Epithelial cell of esophagus (primary cell): ENCODE results near the gene MALT1.

Experiments used
- DNase-seq: peaks from one replicate; pipeline ENCODE4 v3.0.0; 2010; ENCODE audit warnings: low read depth
- H3K4me3 ChIP-seq: 2 replicates; pipeline ENCODE4 v1.5.1; 2011; ENCODE audit warnings: mild to moderate bottlenecking, low read length, control low read depth
- CTCF ChIP-seq: IDR thresholded peaks from 2 replicates; pipeline ENCODE4 v1.5.1; 2011; ENCODE audit warnings: low read depth, mild to moderate bottlenecking, low read length, control low read depth, inconsistent platforms; ENCODE audit not compliant: insufficient read depth; ENCODE audit errors: missing control alignments

MALT1 gene

GRCh38 chr18:58787536-58788149, 116.4 kb downstream of the MALT1 start:
- DNase-seq: no peak
- H3K4me3 ChIP-seq: no peak overlapping the region
- no peak for TF ChIP-seq CTCF

GRCh38 chr18:58788470-58788869, 117.2 kb downstream of the MALT1 start:
- DNase-seq: peak; percentile 63
- H3K4me3 ChIP-seq: no peak overlapping the region
- no peak for TF ChIP-seq CTCF

- peak; percentile 28 for DNase-seq
- TF ChIP-seq CTCF: no peak
Observed at GRCh38 chr18:58788971-58789875, 118.0 kb downstream of the MALT1 start.

GRCh38 chr18:58789876-58790240, 118.6 kb downstream of the MALT1 start:
- H3K4me3 ChIP-seq: no peak overlapping the region
- no peak for DNase-seq
- no peak for TF ChIP-seq CTCF

More at GRCh38 chr18:58788971-58789875, 118.0 kb downstream of the MALT1 start:
- no peak overlapping the region for H3K4me3 ChIP-seq

GRCh38 chr18:58792086-58792485, 120.8 kb downstream of the MALT1 start:
- DNase-seq: no peak
- H3K4me3 ChIP-seq: no peak overlapping the region
- TF ChIP-seq CTCF: no peak

GRCh38 chr18:58793361-58793760, 122.1 kb downstream of the MALT1 start:
- H3K4me3 ChIP-seq: no peak overlapping the region
- DNase-seq: peak; percentile 97
- no peak for TF ChIP-seq CTCF
